Esophagus (tissue), 2 donors: ENCODE results near the gene TNXB. TPM values are rescaled to one million over a fixed set of nuclear protein-coding genes. Genes with fewer than 3 reads are reported as not detected.

Source experiments
- H3K27ac ChIP-seq, 2 donors: one replicate each; pipeline ENCODE4 v1.5.1; 2013; ENCODE audit warnings: low read depth in 2 of 2, mild to moderate bottlenecking in 2 of 2, inconsistent platforms in 1 of 2, low read length in 1 of 2, moderate library complexity in 1 of 2
- H3K27me3 ChIP-seq, 2 donors: one replicate each; pipeline ENCODE4 v1.6.1; 2013; ENCODE audit warnings: low read length in 2 of 2, control low read depth in 1 of 2, mild to moderate bottlenecking in 1 of 2; ENCODE audit not compliant: insufficient read depth in 2 of 2, control insufficient read depth in 1 of 2
- H3K36me3 ChIP-seq, 2 donors: one replicate each; pipeline ENCODE4 v1.6.1; 2013; ENCODE audit warnings: low read length in 1 of 2; ENCODE audit not compliant: control insufficient read depth in 2 of 2, insufficient read depth in 2 of 2
- H3K4me1 ChIP-seq, 2 donors: one replicate each; pipeline ENCODE4 v1.6.1; 2013; ENCODE audit warnings: low read length in 1 of 2; ENCODE audit not compliant: control insufficient read depth in 2 of 2, insufficient read depth in 2 of 2
- H3K4me3 ChIP-seq, 2 donors: one replicate each; pipeline ENCODE4 v1.5.1; 2013; ENCODE audit warnings: low read length in 2 of 2, mild to moderate bottlenecking in 2 of 2, low read depth in 1 of 2, moderate library complexity in 1 of 2
- H3K9me3 ChIP-seq, 2 donors: one replicate each; pipeline ENCODE4 v1.6.1; 2013; ENCODE audit warnings: mild to moderate bottlenecking in 2 of 2, low read depth in 1 of 2, low read length in 1 of 2, moderate library complexity in 1 of 2; ENCODE audit not compliant: control insufficient read depth in 2 of 2, insufficient read depth in 1 of 2
- WGBS, 2 donors: extraction: QIAGEN DNeasy Blood & Tissue Kit; methylation state at CpG; one replicate each; pipeline ENCODE4 v1.1.7; 2013; 5-methylcytosine and 5-hydroxymethylcytosine counted together
- polyA plus RNA-seq, 2 donors: library from polyadenylated mRNA; stranded (reverse); fragments of 200-250 nt; gene quantifications; one replicate each; pipeline ENCODE4 v1.2.3, GENCODE V29; 2013
- donor health status: healthy with polysubstance abuse.
- donor health status: Bipolar disorder and iron deficiency.

Gene TNXB
- polyA plus RNA-seq, 2 donors = 14.8 to 15.5 TPM

DNA sequence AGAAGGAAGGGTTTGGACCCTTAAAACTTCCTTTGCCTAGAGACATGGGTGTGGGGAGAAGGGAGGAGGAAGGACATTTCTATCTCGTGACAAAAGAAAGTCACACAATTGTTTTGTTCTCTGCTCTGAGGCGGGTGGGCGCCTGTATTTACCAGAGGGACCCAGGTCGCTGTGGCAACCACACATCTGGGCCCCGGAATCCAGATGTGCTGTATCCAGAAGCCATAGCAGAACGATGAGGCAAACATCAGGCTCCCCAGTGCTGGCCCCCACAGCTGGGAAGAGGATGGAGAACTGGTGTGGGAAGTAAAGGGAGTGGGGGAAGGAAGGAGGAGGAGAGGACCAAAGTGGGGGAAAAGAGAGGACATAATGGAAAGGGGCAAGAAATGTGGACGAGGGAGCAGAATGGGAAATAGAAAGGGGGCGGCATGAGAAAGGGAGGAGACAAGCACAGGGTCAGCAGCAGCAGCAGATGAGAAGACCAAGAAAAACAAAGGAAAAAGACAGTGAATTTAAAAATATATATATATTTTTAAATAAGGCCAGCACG lies 3.4 kb upstream of the TNXB start:
- peak overlapping the region in 1 of 2 donors; percentile 8 for H3K27ac ChIP-seq
- H3K4me1 ChIP-seq = peaks cover 9 to 16% of the 10 kb centered on the region in 2 donors
- H3K4me3 ChIP-seq = no peak overlapping the region
- 51 to 52% methylated on average over 9 of the region's 9 CpGs for WGBS, 2 donors
- H3K36me3 ChIP-seq = peaks cover 11 to 29% of the 10 kb centered on the region in 2 donors
- H3K9me3 ChIP-seq = no peaks in the 10 kb centered on the region
- H3K27me3 ChIP-seq = no peaks in the 10 kb centered on the region

DNA sequence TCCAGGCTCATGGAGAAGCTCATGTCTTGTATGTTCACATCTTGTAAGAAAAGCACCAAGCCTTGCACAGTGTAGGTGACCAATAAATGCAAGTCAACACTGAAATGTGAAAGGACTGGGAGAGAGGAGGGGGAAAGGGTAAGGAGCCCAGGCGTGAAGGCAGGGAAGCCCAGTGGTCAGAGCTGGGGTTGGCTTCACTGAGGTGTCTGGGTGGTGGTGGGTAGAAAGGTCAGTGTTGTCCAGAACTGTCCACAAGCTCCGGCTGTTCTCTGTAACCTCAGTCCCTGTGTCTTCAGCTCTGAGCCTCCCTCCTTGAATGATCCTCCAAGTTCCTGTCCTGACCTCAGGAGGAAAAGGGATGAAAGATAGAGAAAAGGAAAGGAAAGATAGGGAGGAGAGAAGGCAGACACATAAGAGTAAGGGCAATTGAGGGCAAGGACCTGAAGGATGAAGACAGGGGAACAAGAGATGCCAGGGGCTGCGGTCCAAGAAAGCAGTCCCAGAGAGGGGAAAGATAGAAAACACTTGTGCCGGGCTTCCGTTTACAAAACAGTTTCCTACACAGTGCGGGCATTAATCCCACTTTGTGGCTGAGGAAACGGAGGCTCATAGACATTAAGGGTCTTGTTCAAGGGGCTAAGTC lies 2.4 kb upstream of the TNXB start:
- Histone ChIP-seq H3K4me3 (no peak overlapping the region), H3K27ac (peak overlapping the region; percentile 3 to 8), H3K9me3 (no peaks in the 10 kb centered on the region), H3K4me1 (peaks cover 9 to 16% of the 10 kb centered on the region in 2 donors), H3K36me3 (peaks cover 11 to 19% of the 10 kb centered on the region in 2 donors), H3K27me3 (no peaks in the 10 kb centered on the region)
- WGBS, 2 donors = 53 to 65% methylated on average over 7 of the region's 7 CpGs

DNA sequence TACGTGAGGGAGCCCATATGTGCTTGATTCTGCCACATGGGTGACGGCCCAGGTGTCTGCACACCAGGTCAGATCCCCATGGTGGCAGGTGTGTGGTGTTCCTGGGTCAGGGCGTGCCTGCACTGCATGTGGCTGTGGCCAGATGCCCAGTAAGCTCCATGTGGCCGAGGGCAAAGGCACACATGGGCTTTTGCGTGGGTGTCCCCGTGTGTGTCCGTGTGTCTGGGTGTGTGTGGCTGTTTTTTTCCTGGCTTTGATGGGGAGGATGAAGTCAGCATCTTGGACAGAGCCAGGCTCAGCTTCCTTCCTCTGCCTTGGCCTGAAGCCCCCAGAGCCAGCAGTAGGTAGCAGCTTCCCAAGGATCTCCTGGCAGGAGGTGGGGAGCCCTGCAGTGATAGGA lies 1.5 kb upstream of the TNXB start:
- peak overlapping the region; percentile 15 to 66 for H3K27ac ChIP-seq
- 28 to 36% methylated on average over 7 of the region's 7 CpGs for WGBS, 2 donors

DNA sequence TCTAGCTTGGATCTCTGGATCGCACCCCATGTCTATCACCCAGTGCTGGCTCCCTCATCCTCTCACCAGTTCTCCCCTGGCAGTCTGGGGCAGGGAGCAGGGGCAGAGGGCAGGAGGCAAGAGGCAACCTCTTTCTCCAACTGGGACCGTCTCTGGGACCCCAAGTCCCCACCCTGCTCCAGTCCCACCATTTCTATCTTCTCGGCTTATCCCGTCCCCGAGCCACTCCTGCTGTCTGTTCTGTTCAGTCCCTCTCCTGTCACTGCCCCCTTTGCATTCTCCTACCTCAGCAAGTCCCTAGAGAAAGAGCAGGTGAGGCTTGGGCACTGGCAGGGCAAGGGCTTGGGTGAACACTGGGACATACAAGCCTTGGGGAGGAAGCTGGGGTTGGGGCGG lies 625 bp upstream of the TNXB start:
- Histone ChIP-seq H3K4me3 (no peak overlapping the region), H3K36me3 (peaks cover 2 to 6% of the 10 kb centered on the region in 2 donors), H3K27ac (peak overlapping the region; percentile 15 to 66), H3K27me3 (no peaks in the 10 kb centered on the region), H3K9me3 (no peaks in the 10 kb centered on the region), H3K4me1 (peaks cover 8 to 16% of the 10 kb centered on the region in 2 donors)
- 40 to 46% methylated on average over 6 of the region's 6 CpGs for WGBS, 2 donors

More for the DNA sequence above, 1.5 kb upstream of the TNXB start:
- Histone ChIP-seq H3K4me3 (no peak overlapping the region), H3K27me3 (no peaks in the 10 kb centered on the region), H3K9me3 (no peaks in the 10 kb centered on the region), H3K36me3 (peaks cover 10 to 11% of the 10 kb centered on the region in 2 donors), H3K4me1 (peaks cover 11 to 16% of the 10 kb centered on the region in 2 donors)

DNA sequence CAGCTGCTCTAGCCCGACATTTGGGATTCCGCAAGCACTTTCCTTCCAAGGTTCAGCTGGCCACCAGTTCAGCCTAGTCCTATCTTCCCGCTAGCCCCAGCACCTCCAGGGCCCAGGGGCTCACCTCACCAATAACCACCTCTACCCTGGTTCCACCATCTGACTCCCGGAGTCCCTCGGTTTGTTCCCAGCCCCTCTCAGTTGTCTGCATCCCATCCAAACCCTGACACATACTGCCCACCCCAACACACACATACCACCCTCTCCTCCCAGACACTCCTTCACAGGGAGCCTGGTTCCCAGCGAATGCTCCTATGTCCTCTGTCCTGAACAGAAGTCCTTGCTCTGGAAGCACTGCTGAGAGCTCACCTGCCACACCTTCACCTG lies 418 bp downstream of the TNXB start:
- H3K4me1 ChIP-seq = peaks cover 7 to 16% of the 10 kb centered on the region in 2 donors
- peak overlapping the region; percentile 24 to 30 for H3K4me3 ChIP-seq
- H3K27ac ChIP-seq = peak overlapping the region; percentile 69 to 70
- WGBS, 2 donors = 29 to 41% methylated on average over 6 of the region's 6 CpGs
- H3K9me3 ChIP-seq = no peaks in the 10 kb centered on the region
- peaks cover 0 to 4% of the 10 kb centered on the region in 2 donors for H3K36me3 ChIP-seq
- no peaks in the 10 kb centered on the region for H3K27me3 ChIP-seq

- H3K4me3 ChIP-seq = peak overlapping the region; percentile 24 to 30
- no peaks in the 10 kb centered on the region for H3K9me3 ChIP-seq
- H3K27ac ChIP-seq = peak overlapping the region; percentile 69 to 70
- peaks cover 0 to under 1% of the 10 kb centered on the region in 2 donors for H3K36me3 ChIP-seq
- WGBS, 2 donors = 3 to 5% methylated on average over 15 of the region's 15 CpGs
- no peaks in the 10 kb centered on the region for H3K27me3 ChIP-seq
- H3K4me1 ChIP-seq = peaks cover 7 to 11% of the 10 kb centered on the region in 2 donors
Measured at GRCh38 chr6:32108094-32108627, 977 bp downstream of the TNXB start.

- WGBS, 2 donors = 31 to 59% methylated on average over 1 of the region's 1 CpG
- Histone ChIP-seq H3K4me3 (no peak overlapping the region), H3K27me3 (no peaks in the 10 kb centered on the region), H3K27ac (peak overlapping the region; percentile 69), H3K9me3 (no peaks in the 10 kb centered on the region), H3K36me3 (no peaks in the 10 kb centered on the region), H3K4me1 (peaks cover 7 to 10% of the 10 kb centered on the region in 2 donors)
Measured at GRCh38 chr6:32107406-32107805, 1.7 kb downstream of the TNXB start.

GRCh38 chr6:32105433-32105832 lies 3.7 kb downstream of the TNXB start:
- 65 to 71% methylated on average over 4 of the region's 4 CpGs for WGBS, 2 donors
- H3K27me3 ChIP-seq = no peaks in the 10 kb centered on the region
- H3K4me3 ChIP-seq = no peak overlapping the region
- H3K4me1 ChIP-seq = peaks cover 6 to 7% of the 10 kb centered on the region in 2 donors
- H3K9me3 ChIP-seq = no peaks in the 10 kb centered on the region
- no peaks in the 10 kb centered on the region for H3K36me3 ChIP-seq
- no peak overlapping the region for H3K27ac ChIP-seq

GRCh38 chr6:32102255-32102654 lies 6.9 kb downstream of the TNXB start:
- no peaks in the 10 kb centered on the region for H3K9me3 ChIP-seq
- H3K36me3 ChIP-seq = no peaks in the 10 kb centered on the region
- H3K4me3 ChIP-seq = no peak overlapping the region
- no peak overlapping the region for H3K27ac ChIP-seq
- WGBS, 2 donors = 95 to 97% methylated on average over 3 of the region's 3 CpGs
- H3K27me3 ChIP-seq = peaks cover 0 to 4% of the 10 kb centered on the region in 2 donors
- H3K4me1 ChIP-seq = peaks cover 0 to 2% of the 10 kb centered on the region in 2 donors
